ENCODE results near the gene CPN2. TPM values are rescaled to one million over a fixed set of nuclear protein-coding genes. Genes with fewer than 3 reads are reported as not detected.

CPN2 gene
- total and polyA plus RNA-seq, 3 donors from 2014 or later = 0.36 to 1.4 (median 1.1) TPM

DNA sequence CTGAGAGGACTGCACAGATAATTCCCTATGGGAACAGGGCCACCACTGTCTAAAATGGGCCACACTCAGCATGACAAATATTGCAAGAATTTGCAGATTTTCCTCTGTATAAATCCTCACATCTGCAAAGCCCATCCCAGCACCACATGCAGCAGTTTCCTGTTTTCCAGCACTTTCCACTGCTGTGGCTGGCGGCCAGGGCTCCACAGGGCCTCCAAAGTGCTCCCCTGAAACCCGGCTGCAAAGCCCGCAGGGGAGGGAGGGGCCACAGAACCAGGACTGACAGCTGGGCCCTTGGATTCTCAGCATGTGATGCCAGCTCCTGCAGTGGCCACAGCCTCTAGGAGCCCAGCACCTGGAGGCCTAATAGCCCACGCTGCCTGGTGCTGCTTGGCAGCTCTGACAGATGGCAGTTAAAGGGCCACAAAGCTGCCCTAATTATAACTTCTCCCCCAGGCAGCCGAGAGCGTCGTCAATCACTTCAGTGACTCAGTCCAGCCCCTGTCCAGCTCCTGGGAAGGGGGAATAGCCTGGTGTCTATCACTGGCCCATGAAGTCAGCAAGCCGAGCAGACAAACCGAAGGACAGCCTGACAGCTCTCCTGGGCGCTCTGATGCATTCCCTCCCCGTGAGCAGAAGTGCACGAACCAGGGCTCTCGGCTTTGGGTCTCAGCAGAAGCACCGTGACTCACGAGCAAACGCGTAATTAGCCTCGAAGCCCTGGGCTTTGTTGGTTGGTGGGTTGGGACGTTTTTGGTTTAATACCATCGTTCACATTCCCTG is 13.7 kb upstream of the CPN2 start:
- Histone ChIP-seq H3K36me3 (ENCODE audit: low read depth, missing control alignments) (no peaks in the 10 kb centered on the region), H3K9me3 (no peaks in the 10 kb centered on the region), H3K27me3 (no peaks in the 10 kb centered on the region), H3K4me1 (no peaks in the 10 kb centered on the region), H3K27ac (no peak overlapping the region), H3K4me3 (no peak overlapping the region)
- intact Hi-C loops (cut with DNase I; ENCODE audit: low total_unique reads) = no loop called here
- peak; percentile 21 for DNase-seq
- 52 to 73% methylated on average over 10 to 20 of the region's 20 CpGs for WGBS, 2 donors
- TF ChIP-seq CTCF (IDR thresholded peaks at IDR 0.05) = no peak
- TF ChIP-seq POLR2A (IDR thresholded peaks at IDR 0.05) = no peak

- TF ChIP-seq CTCF (IDR thresholded peaks at IDR 0.05) (no peak), POLR2A (IDR thresholded peaks at IDR 0.05) (no peak)
- no peak for DNase-seq
- H3K4me1 ChIP-seq = no peaks in the 10 kb centered on the region
- no peak overlapping the region for H3K4me3 ChIP-seq
- no peaks in the 10 kb centered on the region for H3K9me3 ChIP-seq
- WGBS, 2 donors = 87 to 92% methylated on average over 3 of the region's 3 CpGs
- H3K27me3 ChIP-seq = no peaks in the 10 kb centered on the region
- H3K27ac ChIP-seq = no peak overlapping the region
- H3K36me3 ChIP-seq (ENCODE audit: low read depth, missing control alignments) = no peaks in the 10 kb centered on the region
- intact Hi-C loops (cut with DNase I; ENCODE audit: low total_unique reads) = no loop called here
Measured at GRCh38 chr3:194364314-194364651, 13.2 kb upstream of the CPN2 start.

DNA sequence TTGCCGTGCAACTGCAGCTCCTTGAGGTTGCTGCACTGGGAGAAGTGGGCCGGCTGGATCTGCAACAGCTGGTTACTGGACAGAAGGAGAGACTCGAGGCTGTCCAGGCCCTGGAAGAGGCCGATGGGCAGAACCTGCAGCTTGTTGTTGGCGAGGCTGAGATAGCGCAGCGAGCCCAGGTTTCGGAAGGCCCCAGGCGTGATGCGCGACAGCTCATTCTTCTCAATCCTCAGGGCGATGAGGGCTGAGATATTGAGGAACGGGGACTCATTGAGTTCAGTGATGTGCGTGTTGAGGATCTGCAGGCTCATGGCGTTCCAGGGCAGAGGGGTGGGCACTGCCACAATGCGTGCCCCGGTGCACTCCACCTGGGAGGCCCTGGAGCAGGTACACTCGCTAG is 9.4 kb upstream of the CPN2 start:
- no peak overlapping the region for H3K4me3 ChIP-seq
- no peaks in the 10 kb centered on the region for H3K27me3 ChIP-seq
- H3K9me3 ChIP-seq = no peaks in the 10 kb centered on the region
- no peak for DNase-seq
- no peak overlapping the region for H3K27ac ChIP-seq
- TF ChIP-seq CTCF (IDR thresholded peaks at IDR 0.05) = no peak
- TF ChIP-seq POLR2A (IDR thresholded peaks at IDR 0.05) = no peak
- H3K4me1 ChIP-seq = peaks cover 7% of the 10 kb centered on the region
- intact Hi-C loops (cut with DNase I; ENCODE audit: low total_unique reads) = no loop called here
- WGBS, 2 donors = 91 to 93% methylated on average over 17 to 18 of the region's 18 CpGs
- no peaks in the 10 kb centered on the region for H3K36me3 ChIP-seq (ENCODE audit: low read depth, missing control alignments)

GRCh38 chr3:194357681-194358080 is 6.6 kb upstream of the CPN2 start:
- Histone ChIP-seq H3K27ac (no peak overlapping the region), H3K27me3 (no peaks in the 10 kb centered on the region), H3K36me3 (ENCODE audit: low read depth, missing control alignments) (no peaks in the 10 kb centered on the region), H3K4me1 (peaks cover 10% of the 10 kb centered on the region), H3K4me3 (no peak overlapping the region), H3K9me3 (no peaks in the 10 kb centered on the region)
- no peak for DNase-seq
- WGBS, 2 donors = 91 to 93% methylated on average over 11 of the region's 11 CpGs
- TF ChIP-seq CTCF (IDR thresholded peaks at IDR 0.05) (no peak), POLR2A (IDR thresholded peaks at IDR 0.05) (no peak)
- intact Hi-C loops (cut with DNase I; ENCODE audit: low total_unique reads) = no loop called here

GRCh38 chr3:194355379-194355778 is 4.3 kb upstream of the CPN2 start:
- Histone ChIP-seq H3K9me3 (no peaks in the 10 kb centered on the region), H3K27me3 (no peaks in the 10 kb centered on the region), H3K27ac (no peak overlapping the region), H3K4me3 (no peak overlapping the region), H3K4me1 (peaks cover 10% of the 10 kb centered on the region), H3K36me3 (ENCODE audit: low read depth, missing control alignments) (no peaks in the 10 kb centered on the region)
- intact Hi-C loops (cut with DNase I; ENCODE audit: low total_unique reads) = no loop called here
- WGBS, 2 donors = 40 to 49% methylated on average over 7 of the region's 7 CpGs
- DNase-seq = no peak
- TF ChIP-seq POLR2A (IDR thresholded peaks at IDR 0.05) (no peak), CTCF (IDR thresholded peaks at IDR 0.05) (no peak)

All from testis (tissue), 3 donors.